ENCODE data around the gene CTXN1.
"Not testable (repeated sequence)": the region's sequence is repeated elsewhere in the genome, so short reads cannot be mapped to it uniquely, and the experiment has no call there.

CTXN1 gene

GRCh38 chr19:7924651-7925170, 1.2 kb downstream of the CTXN1 start:
- no peak for DNase-seq

GRCh38 chr19:7924241-7924640, 1.7 kb downstream of the CTXN1 start:
- no peak for DNase-seq

GRCh38 chr19:7923295-7924191, 2.4 kb downstream of the CTXN1 start:
- no peak for DNase-seq

- DNase-seq: no peak
These were observed 3.1 kb downstream of the CTXN1 start for GRCh38 chr19:7922836-7923195.

- no peak for DNase-seq
These were observed 3.7 kb downstream of the CTXN1 start for GRCh38 chr19:7921967-7922835.

GRCh38 chr19:7921302-7921966, 4.5 kb downstream of the CTXN1 start:
- no peak for DNase-seq

GRCh38 chr19:7920519-7921301, 5.2 kb downstream of the CTXN1 start:
- DNase-seq: peak; percentile 92

GRCh38 chr19:7919610-7920518, 6.1 kb downstream of the CTXN1 start, which contains the start of gene SNAPC2:
TSS of gene SNAPC2 (plus strand) at chr19:7920338. CDS start at chr19:7920367, 29 bp downstream.
- peak; percentile 85 for DNase-seq

- DNase-seq: no peak
These were observed 7.1 kb downstream of the CTXN1 start for GRCh38 chr19:7918615-7919421.

- not testable (repeated sequence) for DNase-seq
These were observed 7.8 kb downstream of the CTXN1 start for GRCh38 chr19:7918062-7918614.

- DNase-seq: peak; percentile 9
These were observed 8.5 kb downstream of the CTXN1 start for GRCh38 chr19:7917267-7918061.

- no peak for DNase-seq
These were observed 9.0 kb downstream of the CTXN1 start for GRCh38 chr19:7916955-7917266.

GRCh38 chr19:7916103-7916954, 9.6 kb downstream of the CTXN1 start:
- DNase-seq: no peak

GRCh38 chr19:7915250-7916102, 10.5 kb downstream of the CTXN1 start:
- no peak for DNase-seq

GRCh38 chr19:7914598-7915045, 11.3 kb downstream of the CTXN1 start, which contains the start of gene TGFBR3L:
TSS of gene TGFBR3L (plus strand) at chr19:7914830.
- DNase-seq: no peak

GRCh38 chr19:7914099-7914498, 11.8 kb downstream of the CTXN1 start:
- no peak for DNase-seq

- no peak for DNase-seq
These were observed 12.3 kb downstream of the CTXN1 start for GRCh38 chr19:7913652-7914051.
